NCI-H1417 (cell line): ENCODE measurements around the gene EHMT1.
"Not testable (repeated sequence)": the region's sequence is repeated elsewhere in the genome, so short reads cannot be mapped to it uniquely, and the experiment has no call there.

Experiments used
- DNase-seq, 3 experiments: peaks; one replicate each; lab custom pipeline; 2025; lab: John Stamatoyannopoulos, UW

EHMT1 gene

GRCh38 chr9:137717776-137718327 lies 99.0 kb downstream of the EHMT1 start:
- no peak for DNase-seq

- DNase-seq, result no peak
Measured at GRCh38 chr9:137719194-137719593, 100.4 kb downstream of the EHMT1 start.

DNA sequence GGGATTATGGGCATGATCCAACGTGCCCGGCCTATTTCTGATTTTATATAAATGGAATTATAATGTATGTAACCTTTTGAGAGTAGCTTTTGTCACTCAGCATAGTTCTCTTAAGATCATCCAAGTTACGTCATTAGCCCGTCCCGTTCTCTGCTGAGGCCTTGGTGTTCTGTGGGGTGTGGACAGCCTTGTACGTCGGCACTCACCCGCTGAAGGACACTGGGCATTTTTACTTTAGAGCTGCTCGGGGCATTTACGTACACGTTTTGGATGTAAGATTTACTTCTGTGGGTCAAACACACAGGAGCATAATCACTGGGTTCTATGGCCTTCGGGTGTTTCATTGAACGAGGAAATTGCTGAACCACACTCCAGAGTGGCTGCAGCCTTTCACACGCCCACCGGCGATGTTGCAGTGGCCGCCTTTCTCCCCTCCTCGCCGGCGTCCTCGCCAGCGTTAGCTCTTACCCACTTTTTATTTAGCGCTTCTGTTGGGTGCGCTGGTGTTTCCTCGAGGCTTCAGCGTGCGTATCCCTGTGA lies 101.8 kb downstream of the EHMT1 start:
- no peak for DNase-seq

GRCh38 chr9:137721479-137721878 lies 102.7 kb downstream of the EHMT1 start:
- DNase-seq, result no peak

GRCh38 chr9:137721899-137722298 lies 103.1 kb downstream of the EHMT1 start:
- DNase-seq, result no peak

DNA sequence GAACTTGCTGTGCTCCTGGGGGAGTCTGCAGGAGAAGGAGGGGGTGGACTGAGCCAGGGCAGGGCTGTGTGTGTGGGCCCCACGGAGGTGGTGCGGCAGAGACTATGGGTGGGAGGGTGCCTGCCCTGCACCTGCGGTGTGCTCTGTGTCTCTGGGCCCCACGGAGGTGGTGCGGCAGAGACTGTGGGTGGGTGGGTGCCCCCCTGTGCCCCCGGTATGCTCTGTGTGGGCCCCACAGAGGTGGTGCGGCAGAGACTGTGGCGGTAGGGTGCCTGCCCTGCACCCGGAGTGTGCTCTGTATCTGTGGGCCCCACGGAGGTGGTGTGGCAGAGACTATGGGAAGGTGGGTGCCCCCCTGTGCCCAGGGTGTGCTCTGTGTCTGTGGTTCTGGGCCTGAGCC lies 103.7 kb downstream of the EHMT1 start:
- DNase-seq, result no peak

- DNase-seq, result not testable (repeated sequence)
Measured at GRCh38 chr9:137723356-137723755, 104.6 kb downstream of the EHMT1 start.

DNA sequence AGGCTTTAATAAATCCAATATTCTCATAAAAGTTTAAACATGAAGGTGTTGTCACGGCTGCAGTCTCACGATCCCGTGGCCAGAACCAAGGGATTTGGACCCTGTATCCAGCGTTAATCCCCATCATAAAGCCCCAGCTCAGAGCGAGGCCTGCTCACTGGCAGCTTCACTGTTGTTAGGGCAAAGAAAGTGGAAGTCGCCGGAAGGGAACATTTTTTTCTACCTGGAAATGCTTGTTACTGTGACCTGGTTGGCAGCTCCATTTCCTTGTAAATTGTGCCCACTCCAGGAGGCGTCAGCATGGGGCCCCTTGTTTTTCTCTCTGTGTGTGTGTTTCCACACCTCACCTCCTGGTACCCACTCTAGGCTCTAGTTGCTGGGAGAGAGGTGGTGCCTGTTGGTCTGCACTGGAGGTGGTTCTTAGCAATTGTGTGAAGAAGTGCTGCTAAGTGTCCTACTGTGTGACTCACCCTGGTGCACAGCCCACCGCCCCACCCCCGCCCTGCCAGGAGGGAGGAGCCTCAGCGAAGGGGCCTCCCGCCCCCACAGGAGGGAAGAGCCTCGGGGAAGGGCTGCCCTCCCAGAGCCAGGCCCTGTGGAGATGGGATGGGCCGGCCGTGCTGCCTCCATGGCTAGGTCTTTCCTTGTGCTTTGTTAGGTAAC lies 105.1 kb downstream of the EHMT1 start:
- DNase-seq, result no peak

GRCh38 chr9:137724818-137725240 lies 106.0 kb downstream of the EHMT1 start:
- DNase-seq, result no peak

DNA sequence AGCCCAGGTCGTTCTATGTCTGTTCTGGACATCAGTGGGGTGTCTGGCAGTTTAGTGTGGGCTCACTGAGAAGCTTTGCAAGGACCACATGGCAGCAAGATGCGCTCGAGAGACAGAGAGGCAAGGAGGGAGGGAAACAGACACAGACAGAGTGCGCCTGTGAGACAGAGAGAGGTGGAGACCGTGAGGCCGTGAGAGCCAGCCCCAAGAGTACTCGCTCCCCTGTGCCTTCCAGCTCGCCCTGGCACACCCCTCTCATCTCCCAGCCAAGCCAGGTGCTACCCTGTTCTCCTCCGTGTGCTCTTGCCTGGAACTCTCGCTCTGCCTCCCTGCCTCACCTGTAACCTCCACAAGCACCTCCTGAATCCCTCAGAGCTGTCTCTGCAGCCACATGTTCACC lies 106.8 kb downstream of the EHMT1 start:
- DNase-seq, result no peak

GRCh38 chr9:137726336-137726735 lies 107.5 kb downstream of the EHMT1 start:
- not testable (repeated sequence) for DNase-seq

- no peak for DNase-seq
Measured at GRCh38 chr9:137726764-137727163, 108.0 kb downstream of the EHMT1 start.

DNA sequence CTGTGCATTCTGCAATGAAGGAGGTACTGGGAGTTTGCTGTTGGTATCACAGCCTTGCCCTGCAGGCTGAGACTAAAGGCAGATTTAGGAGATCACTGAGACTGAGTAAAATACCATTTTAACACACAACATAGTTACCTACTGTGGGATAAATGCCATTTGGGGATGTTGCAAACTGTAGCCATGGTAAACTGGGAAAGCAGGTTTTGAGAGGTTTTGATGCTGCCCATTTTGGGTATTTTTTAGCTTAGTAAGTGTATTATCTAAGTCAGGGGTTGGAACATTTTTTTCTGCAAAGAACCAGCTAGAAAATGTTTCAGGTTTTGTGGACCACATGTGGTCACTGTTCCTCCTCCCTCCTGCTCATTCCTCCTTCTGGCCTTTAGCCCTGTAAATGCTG lies 108.9 kb downstream of the EHMT1 start:
- no peak for DNase-seq

DNA sequence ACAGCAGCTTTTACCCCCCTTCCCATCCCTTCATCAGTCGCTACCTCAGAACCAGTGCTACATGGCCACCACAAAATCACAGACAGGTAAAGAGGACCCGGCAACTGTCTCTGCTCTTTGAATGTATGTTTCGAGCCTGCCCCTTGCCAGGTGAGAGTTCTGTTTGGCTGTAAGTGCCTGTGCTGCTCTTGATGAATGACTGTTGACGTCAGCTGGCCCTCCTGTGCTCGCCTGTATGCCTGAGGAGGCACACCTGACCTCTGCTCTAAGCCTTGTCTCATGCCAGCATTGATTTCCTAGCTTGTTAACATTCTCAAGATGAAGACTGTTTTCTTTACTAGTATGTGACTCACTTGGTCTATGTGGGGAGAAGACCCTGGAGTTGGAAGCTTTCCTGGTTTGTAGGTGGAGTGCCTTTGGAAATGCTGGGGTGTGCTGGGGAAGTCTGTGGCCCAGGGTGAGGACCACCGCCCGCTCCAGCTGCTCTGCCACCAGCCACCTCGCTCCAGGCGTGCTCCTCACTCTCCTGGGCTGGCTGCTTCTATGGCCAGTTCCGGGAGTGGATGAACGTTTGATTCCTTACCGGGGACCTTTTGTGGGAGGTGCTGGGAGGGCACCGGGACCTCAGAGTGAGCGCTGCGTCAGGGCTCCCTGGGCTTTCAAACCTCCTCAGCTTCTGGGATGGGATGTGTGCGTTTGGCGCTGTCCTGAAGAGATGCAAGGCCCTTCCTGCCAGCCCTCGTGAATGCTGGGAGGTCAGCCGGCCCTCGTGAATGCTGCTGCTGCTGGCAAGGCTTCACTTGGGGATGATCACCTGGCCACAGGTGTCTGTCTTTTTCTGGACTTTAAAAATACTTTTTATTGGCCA lies 109.9 kb downstream of the EHMT1 start:
- no peak for DNase-seq

GRCh38 chr9:137731216-137731946 lies 112.6 kb downstream of the EHMT1 start:
- no peak for DNase-seq

- DNase-seq, result no peak
Measured at GRCh38 chr9:137731947-137732813, 113.4 kb downstream of the EHMT1 start.

- DNase-seq, result no peak
Measured at GRCh38 chr9:137733429-137733828, 114.6 kb downstream of the EHMT1 start.

- no peak for DNase-seq
Measured at GRCh38 chr9:137734181-137734580, 115.4 kb downstream of the EHMT1 start.

GRCh38 chr9:137738182-137738696 lies 119.4 kb downstream of the EHMT1 start:
- not testable (repeated sequence) for DNase-seq

DNA sequence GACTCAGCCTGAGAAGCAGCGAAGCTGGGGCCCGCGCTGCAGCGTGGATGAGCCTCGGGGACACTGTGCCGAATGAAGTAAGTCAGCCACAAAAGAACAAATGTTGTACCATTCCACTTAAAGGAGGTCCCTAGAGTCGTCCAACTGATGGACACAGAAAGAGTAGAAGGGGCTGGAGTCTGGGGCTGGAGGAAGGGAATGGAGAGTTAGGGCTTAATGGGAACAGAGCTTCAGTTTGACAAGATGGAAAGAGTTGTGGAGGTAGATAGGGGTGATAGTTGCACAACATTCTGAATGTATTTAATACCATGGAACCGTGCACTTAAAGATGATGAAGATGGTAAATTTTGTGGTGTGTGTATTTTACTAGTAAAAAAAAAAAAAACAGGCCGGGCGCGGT lies 119.9 kb downstream of the EHMT1 start:
- no peak for DNase-seq
